ENCODE results near the gene TRMT44. TPM values are rescaled to one million over a fixed set of nuclear protein-coding genes. Genes with fewer than 3 reads are reported as not detected.

Gene TRMT44
- total RNA-seq = 14.0 and 17.0 TPM in 2 replicates

GRCh38 chr4:8440492-8441311 lies at the start of gene TRMT44, which contains the start of gene ACOX3:
Gene TRMT44, plus strand, starts transcription at chr4:8440777. Its CDS starts 46 bp downstream, at chr4:8440823.
Gene ACOX3, minus strand, starts transcription at chr4:8440723. Its CDS starts 24,202 bp downstream, at chr4:8416521.

Small RNAs within 50 kb of the gene (small RNA-seq; reads per million reads assigned to genes)
- not detected for gene RNA5SP152

Other genes starting within 250 kb of the TRMT44 start
- gene SH3TC1, start 241.5 kb upstream of the TRMT44 start, total RNA-seq = 33.8 and 39.5 TPM in 2 replicates
- gene HTRA3, start 171.0 kb upstream of the TRMT44 start, total RNA-seq = 13.0 and 20.8 TPM in 2 replicates
- 26.2 and 31.5 TPM in 2 replicates for gene ACOX3, start 54 bp upstream of the TRMT44 start, total RNA-seq
- 0.78 and 1.4 TPM in 2 replicates for gene GPR78, start 139.6 kb downstream of the TRMT44 start, total RNA-seq
- gene CPZ, start 152.0 kb downstream of the TRMT44 start, total RNA-seq = 10.8 and 11.6 TPM in 2 replicates

All from articular chondrocyte of knee joint (primary cell).